Adrenal gland (tissue), 5 donors: ENCODE results near the gene GSKIP.

ENCODE experiments used
- CTCF ChIP-seq, 6 experiments: fragments of 450-650 bp in 4 of 6; fragments of 200-600 bp in 2 of 6; sonication (generic) in 1 of 6; IDR thresholded peaks; 1 replicate in 5 of 6; 2 replicates in 1 of 6; pipeline versions ENCODE4 v1.5.1 to v1.8.0; 2016 to 2021; ENCODE audit warnings: antibody characterized with exemption in 6 of 6, mild to moderate bottlenecking in 2 of 6, moderate library complexity in 1 of 6
- POLR2A ChIP-seq, 2 donors: fragments of 450-650 bp; IDR thresholded peaks; one replicate each; pipeline ENCODE4 v1.6.1; 2017; ENCODE audit warnings: antibody characterized with exemption in 2 of 2, mild to moderate bottlenecking in 2 of 2, moderate library complexity in 1 of 2
- donor health status: DM: no; HTN: no; CAD: no.

GRCh38 chr14:96354246-96354645, 9.1 kb upstream of the GSKIP start:
- TF ChIP-seq CTCF (IDR thresholded peaks at IDR 0.05) (no peak), POLR2A (IDR thresholded peaks at IDR 0.05) (no peak)
